ENCODE data around the gene TRERF1. TPM values are rescaled to one million over a fixed set of nuclear protein-coding genes. Genes with fewer than 3 reads are reported as not detected.

TRERF1 gene
- total and polyA plus RNA-seq, 2 of the 4 experiments (the other 2 are of a cell fraction) = 6.3 to 9.9 TPM

DNA sequence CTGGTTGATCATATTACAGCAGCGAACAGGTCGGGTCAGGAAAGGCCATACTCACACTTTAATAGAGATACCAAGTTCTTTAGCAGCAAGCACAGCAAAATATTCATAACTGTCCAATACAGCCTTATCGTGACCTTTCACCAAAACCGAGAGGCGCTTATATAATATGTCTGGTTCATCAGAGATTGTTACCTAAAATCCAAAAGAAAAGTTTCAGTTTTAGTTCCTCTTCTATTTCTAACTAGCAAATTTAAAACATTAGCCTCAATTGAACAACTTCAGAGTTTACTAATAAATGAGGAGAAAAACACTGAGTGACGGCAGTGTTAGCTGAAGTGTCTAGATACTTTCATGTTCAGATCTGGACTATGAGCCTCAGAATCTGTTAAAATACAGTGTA is 240.0 kb downstream of the TRERF1 start:
- Histone ChIP-seq H3K4me1 (ENCODE audit: control insufficient read depth, insufficient read depth, low read length) (peaks cover 2% of the 10 kb centered on the region; the same call in 1 of the 2 replicates), H2AK9ac (replicated peaks; ENCODE audit: low read depth, low read length, poor library complexity) (no peak overlapping the region), H3K36me3 (ENCODE audit: control insufficient read depth, insufficient read depth, low read length) (peaks cover 20% of the 10 kb centered on the region), H3K9me3 (ENCODE audit: control insufficient read depth, insufficient read depth, low read length) (no peaks in the 10 kb centered on the region), H3K18ac (ENCODE audit: low read depth, low read length) (no peak overlapping the region), H4K5ac (ENCODE audit: low read depth, low read length) (no peak overlapping the region), H2BK120ac (ENCODE audit: low read depth, low read length) (no peak overlapping the region), H3K23ac (ENCODE audit: low read depth, low read length) (no peak overlapping the region), H2BK15ac (ENCODE audit: low read depth, low read length) (no peak overlapping the region), H4K91ac (ENCODE audit: insufficient read depth, low read depth, low read length) (no peak overlapping the region), H2BK5ac (ENCODE audit: low read depth, low read length, poor library complexity, severe bottlenecking) (no peak overlapping the region), H3K4ac (ENCODE audit: low read depth, low read length) (no peak overlapping the region), H3K79me1 (ENCODE audit: low read depth in 1 of 2, low read length in 2 of 2) (peaks cover 14 to 27% of the 10 kb centered on the region in 2 experiments; a peak in 2 of 4 replicates), H3K9me1 (ENCODE audit: insufficient read depth, low read length) (no peaks in the 10 kb centered on the region), H4K20me1 (ENCODE audit: insufficient read depth, low read length) (no peaks in the 10 kb centered on the region; the same call in 1 of the 2 replicates), H3K4me2 (ENCODE audit: low read depth, low read length) (no peak overlapping the region), H3K27me3 (ENCODE audit: control insufficient read depth, insufficient read depth, low read length) (no peaks in the 10 kb centered on the region), H2BK20ac (ENCODE audit: low read depth, low read length) (no peak overlapping the region), H3K9ac (ENCODE audit: low read depth, low read length) (no peak overlapping the region), H2AFZ (replicated peaks; ENCODE audit: low read length, poor library complexity) (no peak overlapping the region), H3K27ac (ENCODE audit: insufficient read depth, low read length) (no peak overlapping the region), H3K4me3 (ENCODE audit: insufficient read depth, low read depth, low read length) (no peak overlapping the region), H4K8ac (ENCODE audit: low read depth in 2 of 2, low read length in 2 of 2) (no peak overlapping the region), H3K14ac (replicated peaks; ENCODE audit: low read depth, low read length) (no peak overlapping the region), H3K56ac (ENCODE audit: extremely low read depth, insufficient read depth, low read length) (no peak overlapping the region), H2AK5ac (ENCODE audit: low read depth, low read length) (no peak overlapping the region)
- in situ Hi-C loops (cut with MboI; ENCODE audit: low sequenced_read_pairs) = loop anchor here (5.0 kb wide), 1 partner anchor 134 kb away; no protein-coding TSS in a partner anchor
- no CpG with 5 or more reads among the region's 6 CpGs for WGBS, 2 experiments (ENCODE audit: extremely low coverage in 2 of 2, insufficient read length in 1 of 2)
- no TSS peak for BruUV-seq (replicated peaks)
- ATAC-seq (ENCODE audit: low read depth) = no peak
- intact Hi-C loops (cut with micrococcal nuclease) = loop anchor here (10.0 kb wide), 1 partner anchor 427 kb away; the partner anchor contains the start of genes PRICKLE4 and TOMM6
- dilution Hi-C loops (cut with HindIII; ENCODE audit: low sequenced_read_pairs, unreplicated experiment) = no loop called here
- CTCF ChIA-PET = interaction anchor here (0.6 kb wide), 1 partner anchor 523 kb away, joined by 5 read pairs; no protein-coding TSS in a partner anchor
- POLR2A ChIA-PET (ENCODE audit: unreplicated experiment) = no interaction called here
- no peak for DNase-seq
- TF ChIP-seq RAD21 (IDR thresholded peaks at IDR 0.05; ENCODE audit: low read length) (no peak), SMC3 (IDR thresholded peaks at IDR 0.05; ENCODE audit: low read depth, low read length) (no peak), BHLHE40 (IDR thresholded peaks at IDR 0.05; ENCODE audit: low read depth, low read length) (no peak), CEBPB (IDR thresholded peaks at IDR 0.05; ENCODE audit: low read depth, low read length) (no peak), FOS (IDR thresholded peaks at IDR 0.05; ENCODE audit: low read depth, low read length) (no peak), MAZ (IDR thresholded peaks at IDR 0.05; ENCODE audit: borderline replicate concordance, low read depth, low read length) (no peak), NFE2L2 (IDR thresholded peaks at IDR 0.05; ENCODE audit: low read depth, low read length) (no peak), POLR2A (IDR thresholded peaks at IDR 0.05; ENCODE audit: low read depth, low read length) (no peak), RCOR1 (IDR thresholded peaks at IDR 0.05; ENCODE audit: insufficient replicate concordance, low read length) (no peak), MXI1 (IDR thresholded peaks at IDR 0.05; ENCODE audit: borderline replicate concordance, low read depth, low read length) (no peak), MAFK (IDR thresholded peaks at IDR 0.05; ENCODE audit: low read depth, low read length) (no peak), RFX5 (IDR thresholded peaks at IDR 0.05; ENCODE audit: low read depth, low read length) (no peak)
- TF ChIP-seq, protein P1, sequence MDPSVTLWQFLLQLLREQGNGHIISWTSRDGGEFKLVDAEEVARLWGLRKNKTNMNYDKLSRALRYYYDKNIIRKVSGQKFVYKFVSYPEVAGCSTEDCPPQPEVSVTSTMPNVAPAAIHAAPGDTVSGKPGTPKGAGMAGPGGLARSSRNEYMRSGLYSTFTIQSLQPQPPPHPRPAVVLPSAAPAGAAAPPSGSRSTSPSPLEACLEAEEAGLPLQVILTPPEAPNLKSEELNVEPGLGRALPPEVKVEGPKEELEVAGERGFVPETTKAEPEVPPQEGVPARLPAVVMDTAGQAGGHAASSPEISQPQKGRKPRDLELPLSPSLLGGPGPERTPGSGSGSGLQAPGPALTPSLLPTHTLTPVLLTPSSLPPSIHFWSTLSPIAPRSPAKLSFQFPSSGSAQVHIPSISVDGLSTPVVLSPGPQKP (IDR thresholded peaks at IDR 0.05; ENCODE audit: borderline replicate concordance, low read depth, low read length) = no peak
- TF ChIP-seq, protein P2, sequence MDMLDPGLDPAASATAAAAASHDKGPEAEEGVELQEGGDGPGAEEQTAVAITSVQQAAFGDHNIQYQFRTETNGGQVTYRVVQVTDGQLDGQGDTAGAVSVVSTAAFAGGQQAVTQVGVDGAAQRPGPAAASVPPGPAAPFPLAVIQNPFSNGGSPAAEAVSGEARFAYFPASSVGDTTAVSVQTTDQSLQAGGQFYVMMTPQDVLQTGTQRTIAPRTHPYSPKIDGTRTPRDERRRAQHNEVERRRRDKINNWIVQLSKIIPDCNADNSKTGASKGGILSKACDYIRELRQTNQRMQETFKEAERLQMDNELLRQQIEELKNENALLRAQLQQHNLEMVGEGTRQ (IDR thresholded peaks at IDR 0.05; ENCODE audit: low read depth, low read length) = no peak

Measured in IMR-90 (cell line).